ENCODE data around the gene NAT10. TPM values are rescaled to one million over a fixed set of nuclear protein-coding genes. Genes with fewer than 3 reads are reported as not detected.

Gene NAT10
- total RNA-seq, 2 donors from 2014 or later = 22.6 to 38.2 TPM

DNA sequence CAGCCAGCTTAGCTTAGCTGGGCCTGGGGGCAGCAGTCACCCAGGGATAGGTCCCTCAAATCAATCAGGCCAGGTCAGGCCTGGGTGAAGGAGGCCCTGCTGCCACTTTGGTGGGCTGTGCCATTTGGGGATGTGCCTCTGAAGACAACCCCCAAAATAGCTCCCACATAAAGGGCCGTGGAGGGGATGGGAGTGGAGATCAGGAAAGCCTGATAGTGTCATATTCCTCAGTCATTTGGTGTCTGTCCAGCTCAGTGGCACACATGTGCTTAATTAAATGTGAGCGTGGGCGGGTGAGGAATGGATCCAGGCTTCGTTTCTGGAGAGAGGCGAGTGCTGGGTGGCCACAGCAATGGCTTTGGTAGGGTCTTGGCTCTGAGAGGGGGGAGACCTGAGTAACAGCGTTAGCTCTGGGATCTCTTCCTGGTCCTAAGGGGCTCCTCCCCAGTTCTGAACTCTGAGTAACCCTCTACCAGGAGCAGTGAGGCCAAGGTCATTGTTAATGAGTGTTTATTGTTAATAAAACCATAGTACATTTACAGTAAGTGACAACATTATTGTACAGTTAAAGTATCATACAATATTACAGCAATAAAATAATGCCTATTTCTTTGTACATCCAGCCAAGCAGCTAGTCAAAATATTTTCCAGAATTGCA lies 45.2 kb downstream of the NAT10 start:
- TF ChIP-seq, protein P1, sequence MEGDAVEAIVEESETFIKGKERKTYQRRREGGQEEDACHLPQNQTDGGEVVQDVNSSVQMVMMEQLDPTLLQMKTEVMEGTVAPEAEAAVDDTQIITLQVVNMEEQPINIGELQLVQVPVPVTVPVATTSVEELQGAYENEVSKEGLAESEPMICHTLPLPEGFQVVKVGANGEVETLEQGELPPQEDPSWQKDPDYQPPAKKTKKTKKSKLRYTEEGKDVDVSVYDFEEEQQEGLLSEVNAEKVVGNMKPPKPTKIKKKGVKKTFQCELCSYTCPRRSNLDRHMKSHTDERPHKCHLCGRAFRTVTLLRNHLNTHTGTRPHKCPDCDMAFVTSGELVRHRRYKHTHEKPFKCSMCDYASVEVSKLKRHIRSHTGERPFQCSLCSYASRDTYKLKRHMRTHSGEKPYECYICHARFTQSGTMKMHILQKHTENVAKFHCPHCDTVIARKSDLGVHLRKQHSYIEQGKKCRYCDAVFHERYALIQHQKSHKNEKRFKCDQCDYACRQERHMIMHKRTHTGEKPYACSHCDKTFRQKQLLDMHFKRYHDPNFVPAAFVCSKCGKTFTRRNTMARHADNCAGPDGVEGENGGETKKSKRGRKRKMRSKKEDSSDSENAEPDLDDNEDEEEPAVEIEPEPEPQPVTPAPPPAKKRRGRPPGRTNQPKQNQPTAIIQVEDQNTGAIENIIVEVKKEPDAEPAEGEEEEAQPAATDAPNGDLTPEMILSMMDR (IDR thresholded peaks at IDR 0.05) = no peak
- TF ChIP-seq POLR2A (IDR thresholded peaks at IDR 0.05) = no peak
- peaks cover 7 to 23% of the 10 kb centered on the region in 2 donors for H3K36me3 ChIP-seq (replicated peaks in 1 of 2; ENCODE audit: insufficient read depth in 1 of 2, low read depth in 2 of 2)
- no peak for ATAC-seq
- H3K4me3 ChIP-seq = no peak overlapping the region
- intact Hi-C loops (cut with DNase I) = no loop called here
- no peaks in the 10 kb centered on the region for H3K4me1 ChIP-seq
- 78 to 80% methylated on average over 5 to 6 of the region's 6 CpGs for WGBS, 2 donors
- no peaks in the 10 kb centered on the region for H3K9me3 ChIP-seq
- no peak for DNase-seq
- H3K27me3 ChIP-seq = no peaks in the 10 kb centered on the region
- H3K27ac ChIP-seq = no peak overlapping the region

DNA sequence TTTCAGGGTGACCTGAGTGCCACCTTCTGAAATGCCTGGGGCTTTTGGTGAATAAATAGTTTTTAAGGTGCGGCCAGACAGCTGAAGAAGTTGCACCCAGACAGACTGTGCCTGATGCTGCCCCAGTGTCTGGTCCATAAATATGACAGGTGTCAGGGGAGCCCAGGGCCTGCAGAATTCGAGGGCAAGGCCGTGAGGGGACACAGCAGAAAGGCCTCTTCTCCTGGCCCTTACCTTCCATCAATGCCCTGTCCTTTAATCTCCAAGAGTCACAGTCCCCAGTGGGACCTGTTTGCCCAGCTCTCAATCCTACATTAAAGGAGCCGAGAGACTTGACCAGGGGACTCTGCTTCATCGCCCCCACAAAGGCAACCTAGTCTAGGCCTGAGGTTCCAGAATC lies 45.7 kb downstream of the NAT10 start:
- ATAC-seq (no peak), DNase-seq (no peak)
- WGBS, 2 donors = 91 to 96% methylated on average over 4 to 5 of the region's 5 CpGs
- H3K4me3 ChIP-seq = no peak overlapping the region
- TF ChIP-seq, protein P1 (IDR thresholded peaks at IDR 0.05) = no peak
- TF ChIP-seq POLR2A (IDR thresholded peaks at IDR 0.05) = no peak
- no peaks in the 10 kb centered on the region for H3K27me3 ChIP-seq
- no peaks in the 10 kb centered on the region for H3K4me1 ChIP-seq
- peaks cover 6 to 19% of the 10 kb centered on the region in 2 donors for H3K36me3 ChIP-seq (replicated peaks in 1 of 2; ENCODE audit: insufficient read depth in 1 of 2, low read depth in 2 of 2)
- intact Hi-C loops (cut with DNase I) = no loop called here
- H3K27ac ChIP-seq = no peak overlapping the region
- no peaks in the 10 kb centered on the region for H3K9me3 ChIP-seq

DNA sequence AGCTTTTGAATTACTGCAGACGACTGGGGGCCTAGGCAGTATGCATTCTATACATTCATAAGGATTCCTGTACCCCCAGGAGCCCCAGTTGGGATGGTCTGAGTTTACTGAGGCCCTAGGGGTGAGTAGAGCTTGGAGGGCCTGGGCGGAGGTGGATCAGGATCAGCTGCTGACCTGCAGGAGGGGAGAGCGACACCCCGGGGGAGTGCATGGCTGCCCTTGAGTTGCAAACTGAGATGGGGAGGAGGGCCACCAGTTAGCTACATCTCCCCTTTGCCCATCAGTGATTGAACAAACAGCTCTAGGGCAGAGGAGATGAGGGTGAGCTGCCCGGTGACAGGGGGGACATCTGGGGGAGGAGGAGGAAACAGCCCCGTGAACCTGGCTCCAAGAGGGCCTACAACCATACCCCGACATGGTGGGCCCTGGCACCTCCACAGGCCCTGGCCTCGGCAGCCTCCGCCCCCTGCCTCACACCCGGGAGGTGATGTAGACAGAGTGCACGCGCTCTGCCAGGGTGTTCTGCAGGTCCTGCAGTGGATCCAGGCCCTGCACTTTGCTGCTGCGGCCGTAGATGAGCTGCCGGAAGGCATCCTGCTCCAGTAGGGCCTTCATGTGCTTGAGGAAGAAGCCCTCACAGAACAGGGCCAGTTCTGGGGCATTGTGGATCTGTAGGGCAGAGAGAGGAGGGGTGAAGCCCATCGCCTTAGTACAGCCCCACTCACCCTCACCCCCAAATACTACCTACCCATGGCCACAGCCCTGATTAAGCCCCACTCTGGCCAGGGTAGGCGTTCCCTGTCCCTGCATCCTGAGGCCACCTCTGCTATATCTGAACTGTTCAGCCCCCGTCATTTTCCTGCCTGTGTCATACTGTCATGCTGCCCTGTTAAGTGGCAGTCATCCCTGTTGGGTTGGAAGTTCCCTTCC lies 46.8 kb downstream of the NAT10 start:
- 87 to 92% methylated on average over 9 to 17 of the region's 18 CpGs for WGBS, 2 donors
- TF ChIP-seq, protein P1 (IDR thresholded peaks at IDR 0.05) = no peak
- no peak for TF ChIP-seq POLR2A (IDR thresholded peaks at IDR 0.05)
- no peaks in the 10 kb centered on the region for H3K4me1 ChIP-seq
- peaks cover 0 to 10% of the 10 kb centered on the region in 2 donors for H3K36me3 ChIP-seq (replicated peaks in 1 of 2; ENCODE audit: insufficient read depth in 1 of 2, low read depth in 2 of 2)
- intact Hi-C loops (cut with DNase I) = no loop called here
- H3K27ac ChIP-seq = no peak overlapping the region
- H3K27me3 ChIP-seq = no peaks in the 10 kb centered on the region
- DNase-seq (no peak), ATAC-seq (no peak)
- H3K4me3 ChIP-seq = no peak overlapping the region
- H3K9me3 ChIP-seq = no peaks in the 10 kb centered on the region

DNA sequence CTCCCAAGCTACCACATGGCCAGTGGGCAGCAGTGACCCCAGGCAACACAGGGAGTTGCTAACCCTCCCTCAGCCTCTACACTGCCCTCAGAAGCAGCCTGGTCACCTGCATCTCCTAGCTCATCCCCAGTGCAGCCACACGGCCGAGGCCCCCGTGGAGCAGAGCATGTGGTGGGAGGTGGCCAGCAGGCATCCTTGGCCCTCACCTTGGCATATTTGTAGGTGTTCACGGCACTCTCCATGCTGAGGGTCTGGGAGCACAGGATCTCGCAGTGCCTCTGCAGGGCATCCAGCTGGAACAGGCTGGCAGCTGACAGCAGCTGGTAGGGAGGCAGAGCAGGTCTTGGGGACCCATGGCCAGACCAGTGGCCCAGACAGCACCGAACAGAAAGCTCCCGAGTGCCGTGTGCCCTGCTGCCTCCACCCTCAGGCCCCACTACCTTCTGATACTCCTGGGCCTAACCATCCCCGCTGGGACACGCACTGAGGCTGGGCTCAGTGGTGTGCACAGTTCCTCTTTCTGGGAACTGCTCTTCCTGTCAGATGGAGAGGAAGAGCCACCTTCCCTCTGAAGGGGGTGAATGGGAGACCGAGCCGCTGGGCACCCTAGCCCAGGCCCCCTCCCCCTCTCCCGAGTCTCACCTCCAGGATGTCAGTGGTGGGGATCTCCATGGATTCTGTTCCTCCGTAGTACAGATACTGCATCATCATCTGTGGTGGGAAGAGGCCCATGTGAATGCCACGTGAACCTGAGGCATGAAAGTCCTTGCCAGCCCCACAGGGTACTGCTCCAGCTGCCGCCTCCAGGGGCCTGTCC lies 48.8 kb downstream of the NAT10 start:
- 72 to 86% methylated on average over 6 to 16 of the region's 16 CpGs for WGBS, 2 donors
- intact Hi-C loops (cut with DNase I) = no loop called here
- Histone ChIP-seq H3K9me3 (no peaks in the 10 kb centered on the region), H3K4me3 (no peak overlapping the region), H3K36me3 (replicated peaks in 1 of 2; ENCODE audit: insufficient read depth in 1 of 2, low read depth in 2 of 2) (peaks cover 0 to 1% of the 10 kb centered on the region in 2 donors), H3K27me3 (no peaks in the 10 kb centered on the region), H3K4me1 (no peaks in the 10 kb centered on the region), H3K27ac (no peak overlapping the region)
- ATAC-seq (no peak), DNase-seq (no peak)
- no peak for TF ChIP-seq POLR2A (IDR thresholded peaks at IDR 0.05)
- TF ChIP-seq, protein P1 (IDR thresholded peaks at IDR 0.05) = no peak
